Measurements from ENCODE around the gene MAK. TPM values are rescaled to one million over a fixed set of nuclear protein-coding genes. Genes with fewer than 3 reads are reported as not detected.

The MAK gene
- total RNA-seq, 1 experiment from 2014 or later, result 0.20 TPM

DNA sequence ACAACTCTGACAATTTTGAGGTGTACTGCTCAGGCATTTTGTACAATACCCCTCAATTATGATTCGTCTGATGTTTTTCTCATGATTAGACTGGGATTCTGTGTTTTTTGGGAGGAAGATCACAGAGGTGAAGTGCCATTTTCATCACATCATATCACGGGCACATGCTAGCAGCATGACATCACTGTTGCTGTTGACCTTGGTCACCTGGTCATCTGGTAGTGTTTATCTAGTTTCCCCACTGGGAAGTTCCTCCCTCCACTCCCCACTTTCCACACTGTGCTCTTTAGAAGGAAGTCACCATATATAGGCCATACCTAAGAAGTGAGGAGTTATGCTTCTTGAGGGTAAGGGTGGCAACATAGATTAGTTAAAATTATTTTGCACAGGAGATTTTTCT is 22.7 kb upstream of the MAK start:
- Histone ChIP-seq H2AFZ (ENCODE audit: low read length) (no peak overlapping the region), H3T11ph (ENCODE audit: low read length) (no peak overlapping the region), H2BK120ac (ENCODE audit: low read depth, low read length, poor library complexity, severe bottlenecking) (no peak overlapping the region), H3K4me2 (ENCODE audit: insufficient read depth, insufficient read length, low read length) (no peak overlapping the region), H3K4me1 (ENCODE audit: insufficient read depth, low read length) (no peaks in the 10 kb centered on the region), H2BK20ac (ENCODE audit: low read depth, low read length, poor library complexity, severe bottlenecking) (no peak overlapping the region), H3K4ac (ENCODE audit: low read depth, low read length) (no peak overlapping the region), H3K27me3 (ENCODE audit: insufficient read depth, low read length) (no peaks in the 10 kb centered on the region), H2BK15ac (ENCODE audit: low read depth, low read length) (no peak overlapping the region), H3K23me2 (ENCODE audit: insufficient read length, low read depth, low read length, poor library complexity, severe bottlenecking) (no peaks in the 10 kb centered on the region), H3K9me3 (ENCODE audit: control insufficient read depth, low read depth, low read length) (no peaks in the 10 kb centered on the region), H2BK12ac (ENCODE audit: insufficient read length, low read depth, low read length) (no peak overlapping the region), H3K18ac (ENCODE audit: insufficient read length, low read depth, low read length) (no peak overlapping the region), H2AK5ac (ENCODE audit: insufficient read length, low read length) (no peak overlapping the region), H3K27ac (ENCODE audit: insufficient read length, low read depth, low read length) (no peak overlapping the region), H4K20me1 (ENCODE audit: control insufficient read depth, insufficient read depth, insufficient read length) (no peaks in the 10 kb centered on the region), H2BK5ac (ENCODE audit: insufficient read length, low read length) (no peak overlapping the region), H3K79me1 (ENCODE audit: insufficient read depth, low read depth, low read length, poor library complexity, severe bottlenecking) (no peaks in the 10 kb centered on the region), H4K5ac (ENCODE audit: insufficient read length, low read depth, low read length) (no peak overlapping the region), H3K23ac (ENCODE audit: insufficient read length, low read depth, low read length) (no peak overlapping the region), H3K56ac (ENCODE audit: insufficient read length, low read depth, low read length) (no peak overlapping the region), H3K79me2 (ENCODE audit: insufficient read depth, low read length) (no peaks in the 10 kb centered on the region), H4K91ac (ENCODE audit: insufficient read length, low read depth, low read length) (no peak overlapping the region), H3K14ac (ENCODE audit: insufficient read depth, low read length) (no peak overlapping the region), H4K8ac (replicated peaks; ENCODE audit: insufficient read length, low read depth, low read length) (no peak overlapping the region), H3K9ac (ENCODE audit: extremely low read depth, insufficient read length, low read length) (no peak overlapping the region)
- H3K4me3 Mint-ChIP-seq, result no peak overlapping the region
- no peaks in the 10 kb centered on the region for H3K36me3 Mint-ChIP-seq (ENCODE audit: insufficient read depth in 1 of 3, low read depth in 3 of 3)
- DNase-seq, result no peak
- peaks cover 0 to 3% of the 10 kb centered on the region in 2 experiments; a peak in 1 of 5 replicates for H3K9me3 Mint-ChIP-seq
- H3K4me1 Mint-ChIP-seq, result peaks cover 2 to 5% of the 10 kb centered on the region in 2 experiments
- H3K27me3 Mint-ChIP-seq (ENCODE audit: low read depth), result no peaks in the 10 kb centered on the region; the same call in 1 of the 2 replicates
- no peak overlapping the region for H3K27ac Mint-ChIP-seq
- WGBS (ENCODE audit: extremely low coverage, insufficient read length, low lambda C conversion rate), result no CpG with 5 or more reads among the region's 2 CpGs
- TF ChIP-seq, protein P1, sequence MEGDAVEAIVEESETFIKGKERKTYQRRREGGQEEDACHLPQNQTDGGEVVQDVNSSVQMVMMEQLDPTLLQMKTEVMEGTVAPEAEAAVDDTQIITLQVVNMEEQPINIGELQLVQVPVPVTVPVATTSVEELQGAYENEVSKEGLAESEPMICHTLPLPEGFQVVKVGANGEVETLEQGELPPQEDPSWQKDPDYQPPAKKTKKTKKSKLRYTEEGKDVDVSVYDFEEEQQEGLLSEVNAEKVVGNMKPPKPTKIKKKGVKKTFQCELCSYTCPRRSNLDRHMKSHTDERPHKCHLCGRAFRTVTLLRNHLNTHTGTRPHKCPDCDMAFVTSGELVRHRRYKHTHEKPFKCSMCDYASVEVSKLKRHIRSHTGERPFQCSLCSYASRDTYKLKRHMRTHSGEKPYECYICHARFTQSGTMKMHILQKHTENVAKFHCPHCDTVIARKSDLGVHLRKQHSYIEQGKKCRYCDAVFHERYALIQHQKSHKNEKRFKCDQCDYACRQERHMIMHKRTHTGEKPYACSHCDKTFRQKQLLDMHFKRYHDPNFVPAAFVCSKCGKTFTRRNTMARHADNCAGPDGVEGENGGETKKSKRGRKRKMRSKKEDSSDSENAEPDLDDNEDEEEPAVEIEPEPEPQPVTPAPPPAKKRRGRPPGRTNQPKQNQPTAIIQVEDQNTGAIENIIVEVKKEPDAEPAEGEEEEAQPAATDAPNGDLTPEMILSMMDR (conservative IDR thresholded peaks at IDR 0.05), result no peak
